ACC112 (cell line): Measurements from ENCODE around the gene GRK5.

Source experiments
- H2AFZ ChIP-seq: fragments of 200-600 bp; sonication (generic); one replicate; pipeline ENCODE4 v1.6.0; 2017; ENCODE audit warnings: antibody characterized with exemption, low read length; ENCODE audit not compliant: unreplicated experiment
- H3K27ac ChIP-seq: fragments of 200-600 bp; sonication (generic); 2 replicates; pipeline ENCODE4 v1.5.1; 2014; ENCODE audit warnings: low read depth, mild to moderate bottlenecking, antibody characterized with exemption, low read length, moderate library complexity
- H3K27me3 ChIP-seq: fragments of 200-600 bp; sonication (generic); 2 replicates; pipeline ENCODE4 v1.6.1; 2014; ENCODE audit warnings: mild to moderate bottlenecking, antibody characterized with exemption, low read length, moderate library complexity, mixed read lengths; ENCODE audit not compliant: insufficient read depth
- H3K36me3 ChIP-seq: fragments of 200-600 bp; sonication (generic); 2 replicates; pipeline ENCODE4 v1.6.1; 2016; ENCODE audit warnings: mild to moderate bottlenecking, antibody characterized with exemption, low read length, moderate library complexity, mixed read lengths; ENCODE audit not compliant: insufficient read depth
- H3K4me1 ChIP-seq: fragments of 200-600 bp; sonication (generic); one replicate; pipeline ENCODE4 v1.6.1; 2016; ENCODE audit warnings: low read length, mixed read lengths; ENCODE audit not compliant: insufficient read depth, unreplicated experiment, control insufficient read depth
- H3K4me3 ChIP-seq: fragments of 200-600 bp; sonication (generic); 2 replicates; pipeline ENCODE4 v1.5.1; 2014; ENCODE audit warnings: mild to moderate bottlenecking, low read depth, low read length
- H3K79me2 ChIP-seq: fragments of 200-600 bp; sonication (generic); one replicate; pipeline ENCODE4 v1.6.0; 2016; ENCODE audit warnings: low read length; ENCODE audit not compliant: control insufficient read depth, unreplicated experiment, insufficient read depth

The GRK5 gene

DNA sequence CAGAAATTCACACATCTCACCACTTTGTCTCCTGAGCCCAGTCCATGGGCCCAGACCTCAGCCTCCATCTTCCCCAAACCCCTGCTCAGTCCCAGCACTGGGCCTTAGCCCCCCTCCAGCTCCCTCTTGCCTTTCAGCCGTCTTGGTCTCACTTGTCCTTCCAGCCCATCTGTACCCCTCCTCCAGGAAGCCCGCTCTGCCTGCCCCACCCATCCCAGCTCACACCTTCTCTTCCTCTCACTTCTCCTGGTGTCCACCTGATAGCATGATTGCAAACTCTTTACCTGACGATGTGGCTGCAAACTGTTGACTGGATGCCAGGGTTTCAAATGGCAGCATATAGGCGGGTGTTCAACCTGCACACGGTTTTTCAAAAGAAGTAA is 238.6 kb downstream of the GRK5 start:
- Histone ChIP-seq H3K36me3 (no peaks in the 10 kb centered on the region), H3K27me3 (no peaks in the 10 kb centered on the region), H3K4me3 (no peak overlapping the region), H3K4me1 (peaks cover 28% of the 10 kb centered on the region), H3K79me2 (no peaks in the 10 kb centered on the region), H2AFZ (no peak overlapping the region), H3K27ac (no peak overlapping the region)

DNA sequence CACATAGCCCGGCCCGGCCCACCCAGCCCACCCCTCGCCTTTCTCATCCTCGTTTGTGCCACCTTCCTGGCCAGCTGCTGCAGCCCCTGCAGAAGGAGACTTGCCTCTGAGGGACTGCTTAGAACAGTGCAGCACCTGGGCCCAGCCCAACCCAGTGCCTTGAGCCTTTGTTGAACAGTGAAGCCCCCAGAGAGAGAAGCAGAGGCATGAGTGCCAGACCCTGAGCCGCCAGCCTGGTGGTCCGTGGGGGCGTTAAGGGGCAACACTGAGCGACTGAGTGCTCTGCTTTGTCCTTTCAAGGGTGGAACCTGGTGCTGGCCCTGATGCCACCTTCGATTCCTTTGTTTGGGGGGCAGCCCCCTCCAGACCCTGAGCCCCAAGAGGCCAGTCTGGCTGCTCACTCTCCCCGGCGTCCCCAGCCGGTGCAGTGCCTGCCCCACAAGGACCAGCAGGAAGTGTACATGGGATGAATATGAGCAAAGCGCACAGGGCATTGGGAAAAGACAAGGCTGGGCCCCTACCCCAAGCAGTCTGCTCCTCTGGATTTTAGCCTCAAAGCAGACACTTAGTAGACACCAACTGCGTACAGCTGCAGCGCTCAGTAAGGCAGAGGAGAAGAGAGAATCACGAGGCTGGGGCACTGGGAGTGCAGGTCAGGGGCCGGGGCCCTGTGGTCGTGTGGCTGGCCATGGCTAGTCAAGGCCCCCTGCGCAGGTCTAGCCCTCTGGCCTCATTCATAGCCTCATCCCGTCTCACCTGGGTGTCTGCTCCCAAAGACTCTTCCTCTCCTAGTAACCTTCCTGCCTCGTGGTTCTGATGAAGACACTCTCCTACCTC is 239.3 kb downstream of the GRK5 start:
- Histone ChIP-seq H3K27me3 (no peaks in the 10 kb centered on the region), H3K4me1 (peaks cover 30% of the 10 kb centered on the region)

DNA sequence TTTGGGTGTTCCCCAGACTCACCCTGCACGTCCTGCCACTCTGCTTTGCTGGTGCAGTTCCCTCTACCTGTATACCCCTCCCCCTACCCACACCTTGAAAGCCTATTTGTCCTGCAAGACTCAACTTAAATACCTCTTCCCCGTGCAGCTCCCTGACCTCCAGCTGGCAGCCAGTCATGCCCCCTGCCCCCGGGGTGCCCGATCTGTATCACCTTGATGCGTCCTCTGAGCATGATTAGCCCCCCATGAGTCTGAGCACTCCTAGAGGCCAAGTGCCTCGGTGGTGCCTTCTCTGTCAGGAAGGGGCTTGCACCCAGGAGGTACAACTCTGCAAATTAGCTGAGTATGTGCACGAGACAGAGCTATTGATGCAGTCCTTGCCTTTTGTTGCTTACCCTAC is 240.1 kb downstream of the GRK5 start:
- H3K27ac ChIP-seq: no peak overlapping the region
- H3K27me3 ChIP-seq: no peaks in the 10 kb centered on the region
- no peak overlapping the region for H3K4me3 ChIP-seq
- H3K36me3 ChIP-seq: no peaks in the 10 kb centered on the region
- no peak overlapping the region for H2AFZ ChIP-seq
- H3K4me1 ChIP-seq: peaks cover 26% of the 10 kb centered on the region
- no peaks in the 10 kb centered on the region for H3K79me2 ChIP-seq

More for the DNA sequence above, 239.3 kb downstream of the GRK5 start:
- Histone ChIP-seq H3K27ac (no peak overlapping the region), H3K79me2 (no peaks in the 10 kb centered on the region), H2AFZ (no peak overlapping the region), H3K4me3 (no peak overlapping the region), H3K36me3 (no peaks in the 10 kb centered on the region)

DNA sequence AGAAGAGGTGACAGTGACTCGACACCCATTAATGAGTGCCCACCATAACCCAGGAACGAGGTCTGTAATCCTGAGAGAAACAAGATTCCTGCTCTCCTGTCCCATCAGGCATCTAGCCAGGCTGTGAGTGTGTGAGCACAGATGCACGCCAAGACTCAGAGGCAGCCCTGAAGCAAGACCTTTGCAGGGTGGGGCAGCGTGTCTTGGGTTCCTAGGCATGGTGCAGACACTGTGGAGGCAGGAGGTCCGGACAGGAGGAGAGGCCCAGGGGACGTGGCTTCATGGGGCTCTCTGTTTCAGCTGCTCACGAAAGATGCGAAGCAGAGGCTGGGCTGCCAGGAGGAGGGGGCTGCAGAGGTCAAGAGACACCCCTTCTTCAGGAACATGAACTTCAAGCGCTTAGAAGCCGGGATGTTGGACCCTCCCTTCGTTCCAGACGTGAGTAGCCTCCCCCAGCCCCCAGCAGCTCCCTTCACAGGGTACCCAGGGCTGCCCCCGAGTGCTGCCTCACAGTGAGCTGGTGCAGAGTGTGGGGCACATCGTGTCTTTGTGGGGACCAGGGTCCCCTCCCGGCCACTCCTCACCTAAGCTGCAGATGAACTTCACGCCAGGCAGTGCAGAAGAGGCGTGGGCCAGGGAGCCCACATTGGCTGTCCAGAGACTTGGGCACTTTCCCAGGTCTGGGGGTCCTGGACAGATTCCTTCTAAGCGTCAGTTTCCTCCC is 240.6 kb downstream of the GRK5 start:
- no peak overlapping the region for H3K27ac ChIP-seq
- H3K36me3 ChIP-seq: no peaks in the 10 kb centered on the region
- peaks cover 26% of the 10 kb centered on the region for H3K4me1 ChIP-seq
- H3K79me2 ChIP-seq: no peaks in the 10 kb centered on the region
- H3K4me3 ChIP-seq: no peak overlapping the region
- no peak overlapping the region for H2AFZ ChIP-seq
- H3K27me3 ChIP-seq: no peaks in the 10 kb centered on the region

GRCh38 chr10:119448628-119449584 is 241.5 kb downstream of the GRK5 start:
- Histone ChIP-seq H3K27me3 (no peaks in the 10 kb centered on the region), H3K4me1 (peaks cover 26% of the 10 kb centered on the region), H2AFZ (no peak overlapping the region), H3K36me3 (no peaks in the 10 kb centered on the region), H3K79me2 (no peaks in the 10 kb centered on the region), H3K27ac (peak overlapping the region; percentile 84; the same call in 1 of the 2 replicates), H3K4me3 (no peak overlapping the region)

DNA sequence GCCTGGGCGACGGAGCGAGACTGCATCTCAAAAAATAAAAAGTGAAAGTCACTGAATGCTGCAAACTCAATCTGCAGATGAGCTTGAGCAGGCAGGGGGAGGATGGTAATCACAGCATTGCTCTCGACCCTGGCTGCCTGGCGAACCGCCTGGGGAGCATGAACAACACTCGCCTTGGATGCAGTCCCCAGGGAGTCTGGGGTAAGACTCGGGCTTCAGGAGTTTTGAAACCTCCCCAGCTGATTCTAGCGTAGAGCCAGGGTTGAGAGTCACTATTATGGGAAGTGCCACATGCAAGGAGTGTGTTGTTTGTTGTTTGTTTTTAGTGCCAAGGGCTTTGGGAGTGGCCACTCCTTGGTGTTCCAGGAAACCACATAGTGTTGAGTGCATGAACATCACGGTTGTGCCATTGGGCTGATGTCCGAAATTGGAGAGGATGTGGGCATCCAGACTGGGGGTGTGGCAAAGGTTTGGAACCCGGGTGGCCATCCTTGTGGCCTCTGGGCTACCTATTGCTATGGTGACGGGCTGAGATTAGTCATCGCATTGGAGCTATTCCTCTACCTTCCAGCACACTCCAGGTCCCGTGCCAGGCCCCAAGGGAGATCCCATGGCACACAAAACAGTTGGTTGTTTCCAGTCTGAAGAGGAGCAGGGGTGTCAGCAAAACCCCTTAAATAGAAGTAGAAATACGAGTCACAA is 242.5 kb downstream of the GRK5 start:
- no peaks in the 10 kb centered on the region for H3K36me3 ChIP-seq
- H3K79me2 ChIP-seq: no peaks in the 10 kb centered on the region
- peaks cover 26% of the 10 kb centered on the region for H3K4me1 ChIP-seq
- H3K27me3 ChIP-seq: no peaks in the 10 kb centered on the region
- H3K4me3 ChIP-seq: peak overlapping the region; percentile 6
- H3K27ac ChIP-seq: peak overlapping the region; percentile 84
- H2AFZ ChIP-seq: no peak overlapping the region

DNA sequence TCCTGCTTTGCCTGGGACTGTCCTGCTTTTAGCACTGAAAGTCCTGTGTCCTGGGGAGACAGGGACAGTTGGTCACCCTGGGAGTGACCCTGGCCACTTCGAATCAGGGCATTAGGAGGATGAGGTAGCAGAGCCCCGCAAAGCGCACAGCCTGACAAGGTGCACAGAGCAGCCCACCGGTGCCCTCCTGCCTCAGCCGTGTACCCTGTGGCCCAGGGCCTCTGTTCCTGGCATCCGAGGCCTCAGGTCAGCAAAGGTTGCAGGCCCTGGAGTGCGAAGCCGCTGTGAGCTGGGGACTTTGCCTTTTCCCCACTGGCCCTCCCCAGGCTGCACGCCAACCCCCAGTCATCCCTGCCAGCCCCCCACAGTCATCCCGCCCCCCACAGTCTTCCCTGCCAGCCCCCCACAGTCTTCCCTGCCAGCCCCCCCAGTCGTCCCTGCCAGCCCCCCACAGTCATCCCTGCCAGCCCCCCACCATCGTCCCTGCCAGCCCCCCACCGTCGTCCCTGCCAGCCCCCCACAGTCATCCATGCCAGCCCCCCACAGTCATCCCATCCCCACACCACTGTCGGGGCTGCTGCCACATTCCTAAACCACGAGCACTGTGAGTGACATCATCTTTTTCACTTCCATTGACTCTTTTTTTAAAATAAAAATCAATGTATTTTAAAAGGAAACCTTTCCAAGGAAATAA is 243.4 kb downstream of the GRK5 start:
- H3K4me3 ChIP-seq: peak overlapping the region; percentile 6
- no peak overlapping the region for H2AFZ ChIP-seq
- no peaks in the 10 kb centered on the region for H3K79me2 ChIP-seq
- H3K27me3 ChIP-seq: no peaks in the 10 kb centered on the region
- H3K27ac ChIP-seq: peak overlapping the region; percentile 84
- peaks cover 26% of the 10 kb centered on the region for H3K4me1 ChIP-seq
- no peaks in the 10 kb centered on the region for H3K36me3 ChIP-seq

GRCh38 chr10:119451300-119451896 is 244.0 kb downstream of the GRK5 start:
- H3K27ac ChIP-seq: no peak overlapping the region
- no peak overlapping the region for H3K4me3 ChIP-seq
- H3K36me3 ChIP-seq: no peaks in the 10 kb centered on the region
- no peaks in the 10 kb centered on the region for H3K79me2 ChIP-seq
- no peak overlapping the region for H2AFZ ChIP-seq
- H3K27me3 ChIP-seq: no peaks in the 10 kb centered on the region
- H3K4me1 ChIP-seq: peaks cover 26% of the 10 kb centered on the region

DNA sequence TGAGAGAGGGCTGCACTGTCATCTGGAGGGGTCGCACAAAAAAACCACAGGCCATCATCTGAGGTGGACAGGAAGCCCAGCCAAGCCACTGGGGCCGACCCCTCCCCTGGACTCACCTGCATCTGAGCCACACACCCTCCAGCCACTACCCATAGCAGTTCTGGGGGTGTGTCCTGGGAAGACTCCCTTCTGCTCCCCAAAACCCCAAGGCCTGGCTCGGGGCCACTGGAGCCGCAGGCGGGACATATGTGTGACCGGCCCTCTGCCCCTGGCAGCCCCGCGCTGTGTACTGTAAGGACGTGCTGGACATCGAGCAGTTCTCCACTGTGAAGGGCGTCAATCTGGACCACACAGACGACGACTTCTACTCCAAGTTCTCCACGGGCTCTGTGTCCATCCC is 245.0 kb downstream of the GRK5 start:
- H3K27me3 ChIP-seq: no peaks in the 10 kb centered on the region
- H3K4me1 ChIP-seq: peaks cover 26% of the 10 kb centered on the region
- no peaks in the 10 kb centered on the region for H3K79me2 ChIP-seq
- no peaks in the 10 kb centered on the region for H3K36me3 ChIP-seq
- H3K4me3 ChIP-seq: no peak overlapping the region
- no peak overlapping the region for H2AFZ ChIP-seq
- H3K27ac ChIP-seq: no peak overlapping the region
